ENCODE measurements around the gene EIF4EBP3.

Gene EIF4EBP3

DNA sequence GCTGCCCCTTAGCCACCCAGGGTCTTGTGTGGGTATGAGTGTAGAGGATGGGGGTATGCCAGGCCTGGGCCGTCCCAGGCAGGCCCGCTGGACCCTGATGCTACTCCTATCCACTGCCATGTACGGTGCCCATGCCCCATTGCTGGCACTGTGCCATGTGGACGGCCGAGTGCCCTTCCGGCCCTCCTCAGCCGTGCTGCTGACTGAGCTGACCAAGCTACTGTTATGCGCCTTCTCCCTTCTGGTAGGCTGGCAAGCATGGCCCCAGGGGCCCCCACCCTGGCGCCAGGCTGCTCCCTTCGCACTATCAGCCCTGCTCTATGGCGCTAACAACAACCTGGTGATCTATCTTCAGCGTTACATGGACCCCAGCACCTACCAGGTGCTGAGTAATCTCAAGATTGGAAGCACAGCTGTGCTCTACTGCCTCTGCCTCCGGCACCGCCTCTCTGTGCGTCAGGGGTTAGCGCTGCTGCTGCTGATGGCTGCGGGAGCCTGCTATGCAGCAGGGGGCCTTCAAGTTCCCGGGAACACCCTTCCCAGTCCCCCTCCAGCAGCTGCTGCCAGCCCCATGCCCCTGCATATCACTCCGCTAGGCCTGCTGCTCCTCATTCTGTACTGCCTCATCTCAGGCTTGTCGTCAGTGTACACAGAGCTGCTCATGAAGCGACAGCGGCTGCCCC lies 19.8 kb downstream of the EIF4EBP3 start:
- TF ChIP-seq, protein P1, sequence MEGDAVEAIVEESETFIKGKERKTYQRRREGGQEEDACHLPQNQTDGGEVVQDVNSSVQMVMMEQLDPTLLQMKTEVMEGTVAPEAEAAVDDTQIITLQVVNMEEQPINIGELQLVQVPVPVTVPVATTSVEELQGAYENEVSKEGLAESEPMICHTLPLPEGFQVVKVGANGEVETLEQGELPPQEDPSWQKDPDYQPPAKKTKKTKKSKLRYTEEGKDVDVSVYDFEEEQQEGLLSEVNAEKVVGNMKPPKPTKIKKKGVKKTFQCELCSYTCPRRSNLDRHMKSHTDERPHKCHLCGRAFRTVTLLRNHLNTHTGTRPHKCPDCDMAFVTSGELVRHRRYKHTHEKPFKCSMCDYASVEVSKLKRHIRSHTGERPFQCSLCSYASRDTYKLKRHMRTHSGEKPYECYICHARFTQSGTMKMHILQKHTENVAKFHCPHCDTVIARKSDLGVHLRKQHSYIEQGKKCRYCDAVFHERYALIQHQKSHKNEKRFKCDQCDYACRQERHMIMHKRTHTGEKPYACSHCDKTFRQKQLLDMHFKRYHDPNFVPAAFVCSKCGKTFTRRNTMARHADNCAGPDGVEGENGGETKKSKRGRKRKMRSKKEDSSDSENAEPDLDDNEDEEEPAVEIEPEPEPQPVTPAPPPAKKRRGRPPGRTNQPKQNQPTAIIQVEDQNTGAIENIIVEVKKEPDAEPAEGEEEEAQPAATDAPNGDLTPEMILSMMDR (IDR thresholded peaks at IDR 0.05; ENCODE audit: low read depth, low read length, missing control alignments): no peak
- no peak overlapping the region for H3K4me3 ChIP-seq (replicated peaks; ENCODE audit: low read depth, low read length)
- no peak for DNase-seq (ENCODE audit: extremely low read depth, low read depth)

DNA sequence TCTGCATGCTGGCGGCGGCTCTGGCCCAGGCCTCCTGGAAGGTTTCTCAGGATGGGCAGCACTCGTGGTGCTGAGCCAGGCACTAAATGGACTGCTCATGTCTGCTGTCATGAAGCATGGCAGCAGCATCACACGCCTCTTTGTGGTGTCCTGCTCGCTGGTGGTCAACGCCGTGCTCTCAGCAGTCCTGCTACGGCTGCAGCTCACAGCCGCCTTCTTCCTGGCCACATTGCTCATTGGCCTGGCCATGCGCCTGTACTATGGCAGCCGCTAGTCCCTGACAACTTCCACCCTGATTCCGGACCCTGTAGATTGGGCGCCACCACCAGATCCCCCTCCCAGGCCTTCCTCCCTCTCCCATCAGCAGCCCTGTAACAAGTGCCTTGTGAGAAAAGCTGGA lies 20.4 kb downstream of the EIF4EBP3 start:
- no peak overlapping the region for H3K4me3 ChIP-seq (replicated peaks; ENCODE audit: low read depth, low read length)
- DNase-seq (ENCODE audit: extremely low read depth, low read depth): no peak
- TF ChIP-seq, protein P1 (IDR thresholded peaks at IDR 0.05; ENCODE audit: low read depth, low read length, missing control alignments): no peak

DNA sequence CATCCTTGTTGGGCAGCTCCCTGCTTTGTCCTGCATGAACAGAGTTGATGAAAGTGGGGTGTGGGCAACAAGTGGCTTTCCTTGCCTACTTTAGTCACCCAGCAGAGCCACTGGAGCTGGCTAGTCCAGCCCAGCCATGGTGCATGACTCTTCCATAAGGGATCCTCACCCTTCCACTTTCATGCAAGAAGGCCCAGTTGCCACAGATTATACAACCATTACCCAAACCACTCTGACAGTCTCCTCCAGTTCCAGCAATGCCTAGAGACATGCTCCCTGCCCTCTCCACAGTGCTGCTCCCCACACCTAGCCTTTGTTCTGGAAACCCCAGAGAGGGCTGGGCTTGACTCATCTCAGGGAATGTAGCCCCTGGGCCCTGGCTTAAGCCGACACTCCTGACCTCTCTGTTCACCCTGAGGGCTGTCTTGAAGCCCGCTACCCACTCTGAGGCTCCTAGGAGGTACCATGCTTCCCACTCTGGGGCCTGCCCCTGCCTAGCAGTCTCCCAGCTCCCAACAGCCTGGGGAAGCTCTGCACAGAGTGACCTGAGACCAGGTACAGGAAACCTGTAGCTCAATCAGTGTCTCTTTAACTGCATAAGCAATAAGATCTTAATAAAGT lies 21.1 kb downstream of the EIF4EBP3 start:
- DNase-seq (ENCODE audit: extremely low read depth, low read depth): no peak
- H3K4me3 ChIP-seq (replicated peaks; ENCODE audit: low read depth, low read length): no peak overlapping the region
- TF ChIP-seq, protein P1 (IDR thresholded peaks at IDR 0.05; ENCODE audit: low read depth, low read length, missing control alignments): no peak

DNA sequence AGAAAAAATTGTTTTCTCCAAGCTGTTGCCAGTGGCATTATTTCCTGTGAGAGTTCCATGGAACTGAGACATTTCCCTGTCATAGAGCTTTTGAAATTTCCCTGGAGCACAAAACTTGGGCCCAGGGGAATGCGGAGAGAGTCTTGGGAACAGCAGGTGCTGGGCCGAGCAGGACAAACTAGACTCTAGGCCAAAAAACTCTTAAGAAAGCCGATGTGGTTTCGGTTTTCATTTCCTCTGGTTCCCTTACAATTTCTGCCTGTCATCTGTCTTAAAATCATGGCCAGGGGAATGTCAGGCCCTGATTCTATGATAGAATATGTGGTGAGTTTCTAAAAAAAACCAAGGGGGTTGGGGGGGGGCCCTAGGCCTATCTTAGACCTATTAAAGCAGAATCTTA lies 21.7 kb downstream of the EIF4EBP3 start:
- no peak overlapping the region for H3K4me3 ChIP-seq (replicated peaks; ENCODE audit: low read depth, low read length)
- TF ChIP-seq, protein P1 (IDR thresholded peaks at IDR 0.05; ENCODE audit: low read depth, low read length, missing control alignments): no peak
- no peak for DNase-seq (ENCODE audit: extremely low read depth, low read depth)

DNA sequence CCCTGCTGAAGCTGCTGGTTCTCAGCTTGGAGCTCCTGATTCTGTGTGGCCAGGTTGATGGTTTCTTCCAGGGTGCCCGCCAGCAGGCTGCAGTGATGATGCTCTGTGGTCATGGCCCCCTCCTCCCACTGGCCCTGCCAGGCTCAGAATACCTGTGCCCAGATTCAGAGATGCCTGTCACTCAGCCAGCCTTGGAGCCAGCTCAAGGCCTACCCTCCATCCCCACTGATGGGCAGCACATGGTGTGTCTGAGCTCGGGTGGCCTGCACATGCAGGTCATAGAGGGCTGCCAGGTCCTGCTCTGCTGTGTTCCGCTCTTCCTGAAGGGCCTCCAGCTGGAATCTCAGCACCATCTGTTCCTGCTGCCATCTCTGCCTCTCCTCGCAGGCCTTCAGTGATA lies 22.6 kb downstream of the EIF4EBP3 start:
- DNase-seq (ENCODE audit: extremely low read depth, low read depth): no peak
- H3K4me3 ChIP-seq (replicated peaks; ENCODE audit: low read depth, low read length): no peak overlapping the region
- TF ChIP-seq, protein P1 (IDR thresholded peaks at IDR 0.05; ENCODE audit: low read depth, low read length, missing control alignments): no peak

DNA sequence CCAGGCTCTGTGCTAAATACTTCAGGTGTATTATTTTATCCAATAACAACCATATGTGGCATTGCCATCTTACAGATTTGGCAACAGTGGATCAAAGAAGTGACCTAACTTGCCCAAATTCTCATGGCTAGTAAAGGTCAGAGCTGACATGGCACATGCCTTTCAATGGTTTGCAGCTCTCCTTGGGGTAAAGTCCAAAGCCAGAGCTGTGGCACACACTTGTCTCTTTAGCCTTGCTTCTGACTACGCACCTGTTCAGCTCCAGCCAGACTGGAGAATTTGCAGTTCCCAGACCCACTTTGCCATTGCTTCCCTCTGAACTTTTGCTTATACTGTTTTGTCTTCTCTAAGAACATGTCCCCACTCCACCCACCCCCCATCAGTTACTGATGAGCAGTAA lies 23.0 kb downstream of the EIF4EBP3 start:
- H3K4me3 ChIP-seq (replicated peaks; ENCODE audit: low read depth, low read length): no peak overlapping the region
- TF ChIP-seq, protein P1 (IDR thresholded peaks at IDR 0.05; ENCODE audit: low read depth, low read length, missing control alignments): no peak
- DNase-seq (ENCODE audit: extremely low read depth, low read depth): no peak
